Stimulated activated CD4-positive, alpha-beta T cell treated with anti-CD3 and anti-CD28 coated beads, Interleukin-12 subunit alpha, Interleukin-12 subunit beta, amount 100 ng/mL, for 24 hours (primary cell): Measurements from ENCODE around the gene BRAT1.
"Not testable (repeated sequence)": the region's sequence is repeated elsewhere in the genome, so short reads cannot be mapped to it uniquely, and the experiment has no call there.

Experiments used
- DNase-seq, 2 experiments: peaks; one replicate each; pipeline ENCODE4 v3.0.0-alpha.2; 2020; ENCODE audit warnings: low read depth in 2 of 2

BRAT1 gene

GRCh38 chr7:2555121-2556052 lies at the start of gene BRAT1:
BRAT1 (minus strand) TSS chr7:2555524; CDS start chr7:2554431, 1,093 bp downstream.
- DNase-seq: peak; percentile 92 to 98

DNA sequence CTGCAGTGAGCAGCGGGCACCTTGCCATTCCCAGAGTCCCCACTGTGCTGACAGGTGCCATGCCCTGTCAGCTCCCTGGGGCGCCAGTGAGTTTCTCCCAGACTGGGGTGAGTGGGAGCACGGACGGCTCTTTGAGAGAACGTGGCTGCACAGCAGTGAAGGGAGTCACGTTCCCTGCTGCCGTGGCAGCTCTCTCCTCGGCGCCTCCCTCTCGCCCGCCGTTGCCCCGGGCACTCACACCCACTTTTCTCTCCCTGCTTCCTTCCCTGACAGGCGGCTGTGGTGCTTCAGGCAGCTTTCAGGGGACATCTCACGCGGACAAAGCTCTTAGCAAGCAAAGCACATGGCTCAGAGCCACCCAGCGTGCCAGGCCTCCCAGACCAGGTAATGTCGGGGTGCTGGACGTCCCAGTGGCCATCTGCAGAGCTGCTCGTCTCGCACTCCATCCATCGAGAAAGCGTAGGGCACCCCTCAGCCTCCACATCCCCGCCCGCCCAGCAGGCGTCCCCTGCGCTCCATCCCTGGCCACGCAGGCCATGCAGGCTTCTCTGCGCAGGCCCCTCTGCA lies 49.4 kb upstream of the BRAT1 start:
- DNase-seq: no peak

GRCh38 chr7:2603044-2603965 lies 48.0 kb upstream of the BRAT1 start:
- no peak for DNase-seq

- DNase-seq: no peak
Observed at GRCh38 chr7:2602406-2603043, 47.2 kb upstream of the BRAT1 start.

DNA sequence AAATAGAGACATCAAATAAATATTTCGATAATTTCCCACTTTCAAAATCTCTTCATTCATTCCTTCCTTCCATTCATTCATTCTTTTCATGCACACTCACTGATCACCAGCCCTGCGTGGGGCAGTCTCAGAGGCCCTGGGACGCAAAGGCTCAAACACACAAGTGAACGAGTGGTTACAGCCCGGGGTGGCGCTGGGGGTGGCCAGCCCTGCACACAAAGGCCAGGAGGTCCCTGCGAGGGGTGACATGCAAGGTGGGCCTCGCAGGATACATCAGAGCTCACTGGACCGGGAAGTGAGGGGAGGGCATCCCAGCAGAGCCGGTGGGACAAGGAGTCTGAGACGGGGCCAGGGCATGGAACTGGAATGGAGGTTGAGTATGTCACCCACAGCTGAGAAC lies 46.6 kb upstream of the BRAT1 start:
- DNase-seq: no peak

- no peak for DNase-seq
Observed at GRCh38 chr7:2601065-2601464, 45.7 kb upstream of the BRAT1 start.

GRCh38 chr7:2598154-2598823 lies 43.0 kb upstream of the BRAT1 start:
- no peak for DNase-seq

DNA sequence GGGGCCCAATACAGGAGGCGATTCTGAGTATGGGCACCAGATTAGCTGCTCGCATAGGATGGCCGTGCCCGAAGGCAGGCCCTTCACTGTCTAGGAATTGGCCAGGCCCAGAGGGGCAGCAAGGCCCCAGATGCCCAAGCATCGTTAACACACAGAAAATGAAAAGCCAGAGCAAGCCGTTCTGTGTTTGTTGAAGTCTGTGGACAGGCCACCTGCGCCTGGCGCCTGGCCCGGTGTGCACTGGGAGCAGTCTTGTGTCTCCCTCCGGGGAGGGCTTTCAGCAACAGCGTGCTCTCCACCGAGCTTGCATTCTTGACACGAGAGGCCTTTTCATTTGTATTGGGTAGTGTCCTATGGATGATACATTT lies 41.9 kb upstream of the BRAT1 start:
- no peak for DNase-seq

- no peak for DNase-seq
Observed at GRCh38 chr7:2596464-2597272, 41.3 kb upstream of the BRAT1 start.

GRCh38 chr7:2595258-2595860 lies 40.0 kb upstream of the BRAT1 start:
- no peak for DNase-seq

DNA sequence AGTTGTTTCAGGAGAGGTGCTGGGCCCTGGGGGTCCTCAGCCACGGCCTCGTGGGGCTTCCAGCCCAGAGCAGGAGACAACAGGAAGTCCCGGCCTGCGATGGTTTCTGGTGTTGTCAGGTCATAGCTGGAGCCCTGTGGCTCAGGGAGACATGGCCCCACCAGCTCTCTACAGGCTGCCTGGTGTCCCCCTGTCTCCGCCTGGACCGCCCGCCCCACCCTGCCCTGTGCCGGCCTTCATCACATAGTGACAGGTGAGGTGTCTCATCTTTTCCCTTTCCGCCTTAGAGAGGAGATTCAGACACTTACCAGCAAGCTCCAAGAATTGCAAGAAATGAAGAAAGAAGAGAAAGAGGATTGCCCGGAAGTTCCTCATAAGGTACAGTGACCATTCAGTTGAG lies 39.3 kb upstream of the BRAT1 start:
- no peak for DNase-seq

DNA sequence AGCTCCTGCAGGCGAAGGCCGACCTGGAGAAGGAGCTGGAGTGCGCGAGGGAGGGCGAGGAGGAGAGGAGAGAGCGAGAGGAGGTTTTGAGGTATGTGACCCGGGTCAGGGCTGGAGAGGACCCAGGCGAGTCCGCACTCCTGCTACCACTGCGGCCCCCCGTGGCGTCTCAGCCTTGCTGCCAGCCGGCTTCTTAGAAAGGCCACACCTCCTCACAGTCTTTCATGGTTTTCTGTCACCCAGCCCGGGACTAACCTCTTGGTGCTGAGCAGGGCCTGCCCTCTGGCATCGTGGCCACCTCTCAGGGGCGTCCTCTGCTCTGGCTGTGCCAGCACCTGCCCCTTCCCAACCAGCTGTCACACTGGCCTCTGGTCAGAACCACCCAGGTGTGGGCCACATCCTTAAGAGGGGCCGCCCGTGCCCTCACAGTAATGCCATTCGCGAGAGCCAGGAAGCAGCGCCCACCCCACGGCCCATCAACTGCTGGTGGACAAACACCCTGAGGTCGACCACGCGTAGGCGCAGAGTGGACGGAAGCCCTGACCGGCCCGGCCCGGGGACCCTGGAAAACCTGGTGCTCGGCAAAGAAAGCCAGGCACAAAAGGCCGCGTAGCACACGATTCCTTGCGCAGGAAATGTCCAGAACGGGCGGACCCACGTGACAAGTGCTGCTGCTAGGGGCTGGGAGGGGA lies 37.9 kb upstream of the BRAT1 start:
- no peak for DNase-seq

GRCh38 chr7:2592375-2592865 lies 37.1 kb upstream of the BRAT1 start:
- no peak for DNase-seq

GRCh38 chr7:2589941-2590340 lies 34.6 kb upstream of the BRAT1 start:
- DNase-seq: not testable (repeated sequence)

DNA sequence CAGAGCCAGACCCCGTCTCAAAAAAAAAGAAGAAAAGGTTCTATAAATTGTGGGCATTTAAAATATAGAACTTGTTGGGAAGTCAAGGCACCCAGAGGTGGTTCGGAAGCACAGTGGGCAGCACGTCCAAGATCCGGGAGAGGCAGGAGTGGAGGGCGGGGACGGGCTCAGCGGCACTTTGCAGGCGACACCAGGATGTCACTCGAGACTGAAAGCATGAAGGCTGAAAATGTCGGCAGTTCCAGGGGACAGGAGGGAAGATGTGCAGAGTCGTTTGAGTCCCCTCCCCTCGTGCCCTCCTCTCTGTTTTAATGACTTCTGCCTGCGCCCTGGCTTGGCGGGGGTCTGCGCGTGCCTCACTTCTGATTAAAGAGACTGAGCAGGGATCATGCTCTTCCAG lies 34.0 kb upstream of the BRAT1 start:
- DNase-seq: no peak

DNA sequence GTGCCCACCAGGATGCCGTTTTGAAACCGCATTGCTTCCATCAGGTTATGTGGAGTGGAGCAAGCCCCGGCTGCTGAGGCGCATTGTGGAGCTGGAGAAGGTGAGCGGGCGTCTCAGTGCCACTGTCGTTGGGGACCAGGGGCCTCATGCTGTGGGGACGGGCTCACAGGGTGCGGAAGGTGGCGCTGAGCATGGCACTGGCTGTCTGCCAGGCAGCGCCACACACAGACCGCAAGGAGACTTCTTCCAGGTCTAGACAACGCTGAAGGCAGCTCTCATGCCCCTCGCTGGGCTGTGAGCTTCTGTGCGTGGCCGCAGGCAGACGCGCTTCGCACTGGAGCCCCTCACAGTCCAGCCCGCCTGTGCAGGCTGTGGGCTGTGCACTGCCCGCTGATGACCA lies 32.5 kb upstream of the BRAT1 start:
- no peak for DNase-seq

DNA sequence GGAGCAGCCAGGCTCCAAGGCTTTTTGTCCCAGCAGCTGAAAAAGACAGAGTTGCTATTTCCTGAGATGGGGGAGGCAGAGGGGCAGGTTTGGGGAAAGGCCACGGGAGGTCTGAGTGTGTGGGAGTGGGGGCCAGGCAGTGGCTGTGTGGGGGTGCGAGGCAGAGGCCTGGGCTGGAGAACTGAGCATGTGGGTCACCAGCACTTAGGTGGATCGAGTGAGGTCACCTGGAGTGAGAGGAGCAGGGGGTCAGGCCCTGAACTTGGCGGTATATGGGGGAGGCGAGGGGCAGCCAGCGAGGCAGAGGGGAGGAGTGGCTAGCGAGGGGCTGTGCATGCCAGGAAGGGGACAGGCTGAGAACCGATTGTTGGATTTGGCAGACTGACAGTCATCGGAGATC lies 31.8 kb upstream of the BRAT1 start:
- DNase-seq: no peak

- DNase-seq: no peak
Observed at GRCh38 chr7:2586326-2587020, 31.1 kb upstream of the BRAT1 start.

DNA sequence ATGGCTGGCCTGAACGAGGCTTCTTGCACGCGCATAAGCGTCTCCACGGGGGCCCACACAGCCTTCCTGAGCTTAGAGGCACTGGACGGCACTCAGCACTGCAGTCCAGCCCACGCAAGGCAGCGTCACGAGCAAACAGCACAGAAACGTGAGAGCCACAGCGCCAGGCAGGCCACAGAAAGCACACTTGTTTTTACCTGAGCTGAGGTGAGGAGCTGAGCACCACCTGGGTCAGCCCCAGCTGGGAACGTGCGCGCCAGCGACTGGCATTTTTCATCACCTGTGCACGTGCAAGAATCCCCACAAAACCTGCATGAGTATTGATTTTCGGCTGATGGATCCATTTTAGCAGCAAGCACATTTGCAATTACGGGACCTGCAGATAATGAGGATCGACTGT lies 30.1 kb upstream of the BRAT1 start:
- no peak for DNase-seq
